ENCODE data around the gene SSR2.

- TF ChIP-seq CTCF (IDR thresholded peaks at IDR 0.05) (peak in 1 of 6 experiments; percentile 17), POLR2A (IDR thresholded peaks at IDR 0.05) (peak in 3 of 4 donors; percentile 32 to 63 (median 41))
Measured at GRCh38 chr1:156054500-156055280, 33.9 kb upstream of the SSR2 start, which contains the start of gene LAMTOR2.
